Measurements from ENCODE around the gene USP36.

USP36 gene

GRCh38 chr17:78791840-78792709 is 48.5 kb downstream of the USP36 start:
- TF ChIP-seq CREB1 (IDR thresholded peaks at IDR 0.05; ENCODE audit: low read depth) (no peak), REST (IDR thresholded peaks at IDR 0.05; ENCODE audit: low read depth) (no peak), EP300 (IDR thresholded peaks at IDR 0.05; ENCODE audit: borderline replicate concordance) (no peak), ZBTB7A (IDR thresholded peaks at IDR 0.05; ENCODE audit: low read depth) (no peak), TAF1 (IDR thresholded peaks at IDR 0.05; ENCODE audit: low read depth) (no peak), RAD21 (IDR thresholded peaks at IDR 0.05; ENCODE audit: low read depth) (no peak), EGR1 (IDR thresholded peaks at IDR 0.05) (no peak), TCF12 (IDR thresholded peaks at IDR 0.05; ENCODE audit: low read depth) (no peak), NFIC (IDR thresholded peaks at IDR 0.05) (no peak), YY1 (IDR thresholded peaks at IDR 0.05; ENCODE audit: low read depth) (no peak), CEBPB (IDR thresholded peaks at IDR 0.05) (no peak), FOXM1 (IDR thresholded peaks at IDR 0.05; ENCODE audit: borderline replicate concordance, low read depth) (no peak), TEAD4 (IDR thresholded peaks at IDR 0.05) (no peak), MAX (IDR thresholded peaks at IDR 0.05) (no peak), USF1 (IDR thresholded peaks at IDR 0.05) (no peak)

GRCh38 chr17:78790552-78790951 is 50.1 kb downstream of the USP36 start:
- no peak for TF ChIP-seq YY1 (IDR thresholded peaks at IDR 0.05; ENCODE audit: low read depth)
- TF ChIP-seq MAX (IDR thresholded peaks at IDR 0.05) = no peak
- TF ChIP-seq USF1 (IDR thresholded peaks at IDR 0.05) = no peak
- no peak for TF ChIP-seq CEBPB (IDR thresholded peaks at IDR 0.05)
- TF ChIP-seq ZBTB7A (IDR thresholded peaks at IDR 0.05; ENCODE audit: low read depth) = no peak
- TF ChIP-seq CREB1 (IDR thresholded peaks at IDR 0.05; ENCODE audit: low read depth) = no peak
- no peak for TF ChIP-seq TEAD4 (IDR thresholded peaks at IDR 0.05)
- no peak for TF ChIP-seq NFIC (IDR thresholded peaks at IDR 0.05)

- no peak for TF ChIP-seq YY1 (IDR thresholded peaks at IDR 0.05; ENCODE audit: low read depth)
- no peak for TF ChIP-seq EP300 (IDR thresholded peaks at IDR 0.05; ENCODE audit: borderline replicate concordance)
- TF ChIP-seq ZBTB7A (IDR thresholded peaks at IDR 0.05; ENCODE audit: low read depth) = no peak
- TF ChIP-seq TAF1 (IDR thresholded peaks at IDR 0.05; ENCODE audit: low read depth) = no peak
- TF ChIP-seq USF1 (IDR thresholded peaks at IDR 0.05) = no peak
- no peak for TF ChIP-seq EGR1 (IDR thresholded peaks at IDR 0.05)
- TF ChIP-seq RAD21 (IDR thresholded peaks at IDR 0.05; ENCODE audit: low read depth) = no peak
- no peak for TF ChIP-seq TCF12 (IDR thresholded peaks at IDR 0.05; ENCODE audit: low read depth)
- no peak for TF ChIP-seq REST (IDR thresholded peaks at IDR 0.05; ENCODE audit: low read depth)
Observed at GRCh38 chr17:78789663-78790181, 50.9 kb downstream of the USP36 start.

GRCh38 chr17:78789149-78789662 is 51.4 kb downstream of the USP36 start:
- TF ChIP-seq EGR1 (IDR thresholded peaks at IDR 0.05) = no peak

GRCh38 chr17:78788451-78788850 is 52.2 kb downstream of the USP36 start:
- no peak for TF ChIP-seq MAX (IDR thresholded peaks at IDR 0.05)
- no peak for TF ChIP-seq YY1 (IDR thresholded peaks at IDR 0.05; ENCODE audit: low read depth)
- TF ChIP-seq FOXM1 (IDR thresholded peaks at IDR 0.05; ENCODE audit: borderline replicate concordance, low read depth) = no peak

All from Ishikawa (cell line).